ENCODE results near the gene HOXC10.

The HOXC10 gene

DNA sequence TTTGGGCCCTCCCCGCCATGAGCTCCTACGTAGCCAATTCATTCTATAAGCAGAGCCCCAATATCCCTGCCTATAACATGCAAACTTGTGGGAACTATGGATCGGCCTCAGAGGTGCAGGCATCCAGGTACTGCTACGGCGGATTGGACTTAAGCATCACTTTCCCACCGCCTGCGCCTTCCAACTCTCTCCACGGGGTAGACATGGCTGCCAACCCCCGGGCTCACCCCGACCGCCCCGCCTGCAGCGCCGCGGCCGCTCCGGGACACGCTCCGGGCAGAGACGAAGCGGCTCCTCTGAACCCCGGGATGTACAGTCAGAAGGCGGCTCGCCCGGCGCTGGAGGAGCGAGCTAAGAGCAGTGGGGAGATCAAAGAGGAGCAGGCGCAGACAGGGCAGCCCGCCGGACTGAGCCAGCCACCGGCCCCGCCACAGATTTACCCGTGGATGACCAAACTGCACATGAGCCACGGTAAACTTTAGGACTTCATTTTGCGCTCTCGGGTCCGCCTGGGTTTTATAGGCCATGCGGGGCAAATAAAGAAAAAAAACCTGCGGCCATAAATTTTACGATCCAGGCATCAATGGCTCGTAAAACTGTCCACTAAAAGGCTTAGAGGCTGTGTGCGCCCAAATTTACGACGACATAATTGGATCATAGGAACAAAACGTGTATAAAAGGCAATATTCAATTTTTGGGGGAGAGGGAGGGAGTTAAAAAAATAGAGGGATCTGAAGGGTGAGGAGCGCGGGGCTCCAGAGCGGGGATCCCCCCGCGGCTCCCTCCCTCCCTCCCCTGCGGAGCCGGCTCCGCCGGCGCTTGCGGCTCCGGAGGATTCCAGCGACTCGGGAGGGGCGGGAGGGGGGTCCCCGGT is 48.4 kb downstream of the HOXC10 start:
- 0 out of 2 replicates have a peak overlapping the region, but pooled peaks have one; percentile 9 for H3K4me3 ChIP-seq (ENCODE audit: low read depth, low read length)
- no peak overlapping the region for H3K27ac ChIP-seq (ENCODE audit: low read depth, low read length)
- no peaks in the 10 kb centered on the region for H3K36me3 ChIP-seq (ENCODE audit: control insufficient read depth, insufficient read depth, low read length)
- no peaks in the 10 kb centered on the region for H3K9me3 ChIP-seq (ENCODE audit: control insufficient read depth, insufficient read depth, low read length)
- peaks cover 7% of the 10 kb centered on the region; the same call in 1 of the 2 replicates for H3K4me1 ChIP-seq (ENCODE audit: control insufficient read depth, insufficient read depth, low read length)
- peaks cover 100% of the 10 kb centered on the region for H3K27me3 ChIP-seq (ENCODE audit: control insufficient read depth, insufficient read depth, low read length)
- H3K9ac ChIP-seq (ENCODE audit: low read depth, low read length), result no peak overlapping the region

DNA sequence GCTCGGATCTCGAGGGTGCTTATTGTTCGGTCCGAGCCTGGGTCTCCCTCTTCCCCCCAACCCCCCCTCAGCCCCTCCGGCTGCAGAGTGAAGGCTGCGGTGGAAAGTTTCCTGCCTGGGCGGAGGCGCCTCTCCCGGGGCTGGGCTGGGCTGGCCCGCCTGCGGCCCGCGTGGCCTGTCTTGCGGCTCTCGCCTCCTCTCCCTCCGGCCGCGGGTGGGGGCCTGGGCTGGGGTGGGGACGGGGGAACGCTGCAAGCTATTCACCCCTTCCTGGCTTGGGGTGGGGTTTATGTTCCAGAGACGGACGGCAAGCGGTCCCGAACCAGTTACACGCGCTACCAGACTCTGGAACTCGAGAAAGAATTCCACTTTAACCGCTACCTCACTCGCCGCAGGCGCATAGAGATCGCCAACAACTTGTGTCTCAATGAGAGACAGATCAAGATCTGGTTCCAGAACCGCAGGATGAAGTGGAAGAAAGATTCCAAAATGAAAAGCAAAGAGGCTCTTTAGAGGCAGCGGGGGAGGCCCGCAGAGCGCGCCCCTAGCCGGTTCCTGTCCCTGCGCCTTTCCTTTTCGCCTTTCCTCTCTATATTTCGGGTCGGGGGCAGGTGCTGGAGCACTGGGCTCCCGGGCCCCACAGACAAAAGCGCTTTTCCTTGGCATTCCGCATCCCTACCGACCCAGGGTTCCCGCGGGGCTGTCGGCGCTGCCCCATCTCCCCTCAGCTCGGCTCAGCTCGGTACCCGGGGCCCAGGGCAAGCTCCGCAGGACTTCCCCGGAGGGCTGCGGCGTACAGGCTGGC is 49.2 kb downstream of the HOXC10 start:
- no peak overlapping the region for H3K27ac ChIP-seq (ENCODE audit: low read depth, low read length)
- peaks cover 5% of the 10 kb centered on the region; the same call in 1 of the 2 replicates for H3K4me1 ChIP-seq (ENCODE audit: control insufficient read depth, insufficient read depth, low read length)
- H3K36me3 ChIP-seq (ENCODE audit: control insufficient read depth, insufficient read depth, low read length), result no peaks in the 10 kb centered on the region
- no peak overlapping the region for H3K4me3 ChIP-seq (ENCODE audit: low read depth, low read length)
- no peaks in the 10 kb centered on the region for H3K9me3 ChIP-seq (ENCODE audit: control insufficient read depth, insufficient read depth, low read length)
- H3K9ac ChIP-seq (ENCODE audit: low read depth, low read length), result no peak overlapping the region
- H3K27me3 ChIP-seq (ENCODE audit: control insufficient read depth, insufficient read depth, low read length), result peaks cover 100% of the 10 kb centered on the region

DNA sequence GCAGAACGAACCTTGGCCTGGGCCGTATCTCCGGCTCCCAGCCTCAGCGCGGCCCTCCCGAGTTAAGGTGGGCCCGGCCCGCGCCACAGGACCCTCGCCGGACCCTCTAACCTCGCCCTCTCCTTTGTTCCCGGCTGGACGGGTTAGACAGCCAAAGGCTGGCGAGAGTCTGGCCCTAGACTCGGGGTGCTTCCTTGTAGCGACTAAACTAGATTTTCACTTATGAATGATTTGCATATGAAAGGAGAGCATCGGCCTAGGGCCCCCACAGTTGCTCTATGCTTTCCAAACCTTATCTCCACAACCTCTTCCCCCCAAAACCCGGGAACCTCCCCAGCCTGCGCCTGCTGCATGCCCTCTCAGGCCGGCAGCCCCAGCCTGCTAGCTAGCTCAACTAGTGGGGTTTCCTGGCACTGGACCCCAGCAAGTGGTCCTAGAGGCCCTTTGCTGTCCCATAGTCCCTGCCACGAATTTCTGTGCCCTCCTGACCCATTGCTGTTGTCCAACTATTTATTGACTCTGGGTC is 49.9 kb downstream of the HOXC10 start:
- no peak overlapping the region for H3K9ac ChIP-seq (ENCODE audit: low read depth, low read length)
- no peak overlapping the region for H3K4me3 ChIP-seq (ENCODE audit: low read depth, low read length)
- peaks cover 100% of the 10 kb centered on the region for H3K27me3 ChIP-seq (ENCODE audit: control insufficient read depth, insufficient read depth, low read length)
- no peaks in the 10 kb centered on the region for H3K9me3 ChIP-seq (ENCODE audit: control insufficient read depth, insufficient read depth, low read length)
- no peaks in the 10 kb centered on the region for H3K36me3 ChIP-seq (ENCODE audit: control insufficient read depth, insufficient read depth, low read length)
- H3K4me1 ChIP-seq (ENCODE audit: control insufficient read depth, insufficient read depth, low read length), result peaks cover 5% of the 10 kb centered on the region; the same call in 1 of the 2 replicates
- H3K27ac ChIP-seq (ENCODE audit: low read depth, low read length), result no peak overlapping the region

DNA sequence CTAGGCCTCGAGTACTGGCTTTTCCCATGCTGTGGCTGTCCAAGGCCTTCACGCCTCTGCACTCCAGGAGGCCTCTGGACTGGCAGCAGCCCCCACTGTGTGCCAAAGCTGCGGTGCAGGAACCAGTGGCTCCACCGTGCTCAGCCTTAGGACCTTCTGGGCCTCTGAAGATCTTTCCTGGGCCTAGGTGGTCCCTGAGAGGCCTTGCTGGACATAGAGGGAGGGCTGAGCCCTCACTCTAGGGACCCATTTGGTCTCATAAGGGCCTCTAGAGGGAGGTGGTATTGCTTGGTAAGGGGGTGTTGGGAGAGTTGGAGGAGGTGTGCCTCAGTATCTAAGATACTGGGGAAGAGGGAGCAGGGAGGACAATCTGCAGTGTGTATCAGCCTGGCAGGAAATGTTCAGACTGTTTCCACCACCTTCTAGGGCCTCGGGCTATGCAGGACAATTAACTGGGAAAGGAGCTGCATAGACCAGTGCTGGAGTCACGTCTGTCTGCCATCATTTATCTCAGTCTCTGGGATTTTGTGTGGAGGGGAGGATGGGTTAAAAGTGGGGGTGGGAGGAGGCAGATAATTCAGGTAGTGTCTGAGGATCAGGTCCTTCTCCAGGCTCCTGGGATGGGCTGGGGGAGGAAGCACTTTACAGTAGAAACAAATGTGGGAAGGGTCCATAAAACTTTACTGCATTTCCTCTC is 50.8 kb downstream of the HOXC10 start:
- Histone ChIP-seq H3K9me3 (ENCODE audit: control insufficient read depth, insufficient read depth, low read length) (no peaks in the 10 kb centered on the region), H3K4me3 (ENCODE audit: low read depth, low read length) (no peak overlapping the region), H3K27ac (ENCODE audit: low read depth, low read length) (no peak overlapping the region), H3K27me3 (ENCODE audit: control insufficient read depth, insufficient read depth, low read length) (peaks cover 100% of the 10 kb centered on the region), H3K9ac (ENCODE audit: low read depth, low read length) (no peak overlapping the region), H3K4me1 (ENCODE audit: control insufficient read depth, insufficient read depth, low read length) (peaks cover 5% of the 10 kb centered on the region; the same call in 1 of the 2 replicates), H3K36me3 (ENCODE audit: control insufficient read depth, insufficient read depth, low read length) (no peaks in the 10 kb centered on the region)

DNA sequence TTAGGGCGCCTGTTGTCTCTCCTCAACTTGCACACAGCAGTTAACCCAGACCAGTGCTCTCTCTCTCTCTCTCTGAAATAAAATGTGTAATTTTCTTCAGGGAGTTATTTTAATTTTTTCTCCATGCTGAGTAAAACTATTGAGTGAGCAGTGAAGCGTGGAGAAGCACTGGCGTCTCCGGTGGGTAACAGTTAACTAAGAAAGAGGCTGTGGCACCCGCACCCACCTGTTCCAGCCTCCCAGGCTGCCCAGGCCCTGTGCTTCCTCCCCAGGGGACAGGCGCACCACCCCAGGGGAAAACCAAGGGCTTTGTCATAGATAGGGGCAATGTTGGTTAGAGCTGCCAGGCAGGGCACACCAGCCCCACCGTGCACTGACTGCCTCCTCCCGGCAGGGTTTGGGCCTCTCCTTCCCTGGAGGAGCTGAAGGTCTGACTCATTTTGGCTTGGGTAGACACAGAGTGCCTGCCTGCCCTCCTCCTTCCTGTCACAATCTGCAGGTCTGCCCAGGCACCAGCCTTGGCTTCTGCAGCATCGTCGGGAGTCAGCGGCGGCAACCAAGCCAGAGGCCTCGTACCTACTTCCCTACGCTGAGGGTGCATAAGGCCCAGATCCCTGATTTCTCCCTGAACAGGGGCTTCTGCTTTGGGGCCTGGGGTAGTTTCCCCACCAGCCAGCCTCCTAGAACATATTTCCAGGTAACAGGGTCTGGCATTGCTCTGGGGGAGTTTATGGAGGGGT is 51.8 kb downstream of the HOXC10 start:
- Histone ChIP-seq H3K9ac (ENCODE audit: low read depth, low read length) (no peak overlapping the region), H3K4me1 (ENCODE audit: control insufficient read depth, insufficient read depth, low read length) (peaks cover 5% of the 10 kb centered on the region; the same call in 1 of the 2 replicates)

DNA sequence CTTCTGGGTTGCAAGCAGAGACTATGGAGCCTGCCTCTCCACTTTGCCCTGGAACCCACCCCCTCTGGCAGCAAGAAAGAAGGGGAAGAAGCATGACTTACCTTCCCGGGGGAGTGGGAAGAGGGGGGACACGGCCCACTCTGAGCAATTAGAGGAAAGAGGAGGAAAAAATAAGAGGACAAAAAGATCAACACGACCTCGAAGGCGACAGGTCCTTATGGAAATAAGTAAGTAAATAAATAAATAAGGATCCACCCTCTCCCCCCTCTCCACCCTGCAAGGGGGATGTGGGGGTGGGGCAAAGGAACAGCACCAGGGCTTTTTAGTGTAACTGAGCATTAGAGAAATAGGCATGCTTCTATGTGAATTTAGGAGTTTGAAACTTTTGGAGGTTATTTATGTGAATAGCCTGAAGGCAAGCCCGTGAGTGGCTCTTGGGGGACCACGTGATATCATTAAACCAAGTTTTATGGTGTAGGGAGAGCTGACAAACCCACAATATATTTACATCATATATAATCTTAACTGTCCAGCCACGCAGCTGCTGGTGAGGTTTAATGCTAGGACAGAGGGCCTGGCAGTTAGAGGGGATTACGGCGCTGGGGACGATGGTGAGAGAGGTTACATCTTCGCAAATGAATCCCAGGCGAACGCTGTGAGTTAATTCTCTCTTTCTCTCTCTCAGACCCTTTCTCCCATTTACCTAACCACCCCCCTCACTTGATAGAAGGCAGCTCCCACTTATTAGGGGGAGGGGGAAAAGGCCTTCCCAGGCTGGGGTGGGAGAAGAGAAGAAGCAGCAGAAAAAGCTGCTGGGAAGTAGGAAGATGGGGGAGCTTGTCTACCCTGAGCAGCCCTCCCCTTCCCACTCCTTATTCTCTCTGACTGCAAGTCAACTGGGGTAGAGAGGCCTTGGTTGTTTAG is 52.7 kb downstream of the HOXC10 start:
- Histone ChIP-seq H3K9me3 (ENCODE audit: control insufficient read depth, insufficient read depth, low read length) (no peaks in the 10 kb centered on the region), H3K4me3 (ENCODE audit: low read depth, low read length) (no peak overlapping the region), H3K27me3 (ENCODE audit: control insufficient read depth, insufficient read depth, low read length) (peaks cover 100% of the 10 kb centered on the region), H3K4me1 (ENCODE audit: control insufficient read depth, insufficient read depth, low read length) (peaks cover 5% of the 10 kb centered on the region; the same call in 1 of the 2 replicates), H3K27ac (ENCODE audit: low read depth, low read length) (no peak overlapping the region), H3K36me3 (ENCODE audit: control insufficient read depth, insufficient read depth, low read length) (no peaks in the 10 kb centered on the region), H3K9ac (ENCODE audit: low read depth, low read length) (no peak overlapping the region)

More for the DNA sequence above, 51.8 kb downstream of the HOXC10 start:
- Histone ChIP-seq H3K9me3 (ENCODE audit: control insufficient read depth, insufficient read depth, low read length) (no peaks in the 10 kb centered on the region), H3K27me3 (ENCODE audit: control insufficient read depth, insufficient read depth, low read length) (peaks cover 100% of the 10 kb centered on the region), H3K27ac (ENCODE audit: low read depth, low read length) (no peak overlapping the region), H3K4me3 (ENCODE audit: low read depth, low read length) (no peak overlapping the region), H3K36me3 (ENCODE audit: control insufficient read depth, insufficient read depth, low read length) (no peaks in the 10 kb centered on the region)

DNA sequence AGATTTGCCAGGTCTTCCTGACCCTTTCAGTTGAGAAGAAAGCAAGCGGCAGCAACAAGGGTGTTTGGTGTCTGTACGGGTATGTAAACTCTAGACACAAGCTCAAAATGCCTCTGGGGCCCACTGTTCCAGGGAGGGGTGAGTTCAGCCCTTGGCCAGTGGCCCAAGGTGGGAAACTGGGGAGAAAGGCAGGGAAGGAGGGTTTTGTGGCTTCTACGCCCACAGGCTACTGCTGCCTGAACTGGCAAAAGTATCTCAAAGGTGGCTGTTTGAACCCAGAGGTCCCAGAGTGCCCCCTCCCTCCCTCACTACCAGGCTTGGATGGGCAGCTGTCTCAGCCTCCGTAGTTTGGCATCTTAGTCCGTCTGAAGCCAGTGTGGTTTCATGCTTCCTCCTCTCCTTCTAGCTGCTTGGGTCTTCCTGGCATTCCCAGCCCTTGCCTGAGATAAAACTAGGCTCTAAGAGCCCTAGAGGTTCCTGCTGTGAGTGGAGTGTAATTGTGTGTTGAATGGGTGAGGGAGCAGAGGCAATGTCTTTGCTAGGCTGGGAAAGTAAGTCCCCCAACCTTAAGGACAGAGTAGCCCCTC is 53.4 kb downstream of the HOXC10 start:
- Histone ChIP-seq H3K27me3 (ENCODE audit: control insufficient read depth, insufficient read depth, low read length) (peaks cover 100% of the 10 kb centered on the region), H3K4me3 (ENCODE audit: low read depth, low read length) (no peak overlapping the region), H3K9ac (ENCODE audit: low read depth, low read length) (no peak overlapping the region), H3K4me1 (ENCODE audit: control insufficient read depth, insufficient read depth, low read length) (no peaks in the 10 kb centered on the region), H3K9me3 (ENCODE audit: control insufficient read depth, insufficient read depth, low read length) (no peaks in the 10 kb centered on the region), H3K36me3 (ENCODE audit: control insufficient read depth, insufficient read depth, low read length) (no peaks in the 10 kb centered on the region), H3K27ac (ENCODE audit: low read depth, low read length) (no peak overlapping the region)

DNA sequence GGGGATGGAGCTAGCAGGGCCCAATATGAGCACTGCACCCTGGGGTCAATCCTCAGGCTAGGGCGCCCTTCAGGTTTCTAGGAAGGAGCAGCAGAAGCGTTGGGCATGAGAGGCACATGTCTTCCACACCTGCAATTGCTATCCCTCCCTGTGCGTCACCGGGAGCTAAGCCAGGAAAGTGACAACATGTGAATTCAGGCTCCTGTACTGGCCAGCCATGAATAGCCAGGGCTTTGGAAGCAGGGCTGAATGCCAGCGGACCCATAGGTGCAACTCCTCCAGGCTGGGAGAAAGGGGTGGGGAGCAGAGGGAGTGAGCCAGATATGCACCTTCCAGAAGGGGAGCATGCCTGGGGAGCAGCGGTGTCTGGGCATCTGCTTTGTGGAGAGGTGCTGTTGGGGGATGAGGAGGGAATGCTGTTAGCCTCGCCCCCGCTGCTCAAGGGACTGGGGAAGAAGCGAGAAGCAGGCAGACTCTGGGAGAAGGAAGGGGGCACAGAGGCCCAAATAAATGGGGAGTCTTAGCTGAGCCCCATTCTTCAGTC is 54.0 kb downstream of the HOXC10 start:
- Histone ChIP-seq H3K4me3 (ENCODE audit: low read depth, low read length) (no peak overlapping the region), H3K4me1 (ENCODE audit: control insufficient read depth, insufficient read depth, low read length) (no peaks in the 10 kb centered on the region), H3K9me3 (ENCODE audit: control insufficient read depth, insufficient read depth, low read length) (no peaks in the 10 kb centered on the region), H3K36me3 (ENCODE audit: control insufficient read depth, insufficient read depth, low read length) (no peaks in the 10 kb centered on the region), H3K9ac (ENCODE audit: low read depth, low read length) (no peak overlapping the region), H3K27me3 (ENCODE audit: control insufficient read depth, insufficient read depth, low read length) (peaks cover 100% of the 10 kb centered on the region), H3K27ac (ENCODE audit: low read depth, low read length) (no peak overlapping the region)
